K562 (cell line): Measurements from ENCODE around the gene FXR1.

Source experiments
- FOS ChIP-seq: IDR thresholded peaks from 3 replicates; pipeline ENCODE4 v1.6.1; 2011; ENCODE audit not compliant: insufficient read length; ENCODE audit errors: extremely low read depth
- MCM7 ChIP-seq, 2 experiments: fragments of 450-650 bp; IDR thresholded peaks; 2 replicates each; pipeline ENCODE4 v1.6.1; 2016 to 2018
- POLR2AphosphoS5 ChIP-seq: IDR thresholded peaks from 2 replicates; pipeline ENCODE4 v1.6.1; 2011; ENCODE audit warnings: mild to moderate bottlenecking, low read depth, low read length, moderate library complexity; ENCODE audit not compliant: control insufficient read depth, insufficient read depth
- TBP ChIP-seq: optimal IDR thresholded peaks from 2 replicates; pipeline ENCODE3; 2011; ENCODE audit warnings: low read depth, low read length, improper control_type of control experiment

DNA sequence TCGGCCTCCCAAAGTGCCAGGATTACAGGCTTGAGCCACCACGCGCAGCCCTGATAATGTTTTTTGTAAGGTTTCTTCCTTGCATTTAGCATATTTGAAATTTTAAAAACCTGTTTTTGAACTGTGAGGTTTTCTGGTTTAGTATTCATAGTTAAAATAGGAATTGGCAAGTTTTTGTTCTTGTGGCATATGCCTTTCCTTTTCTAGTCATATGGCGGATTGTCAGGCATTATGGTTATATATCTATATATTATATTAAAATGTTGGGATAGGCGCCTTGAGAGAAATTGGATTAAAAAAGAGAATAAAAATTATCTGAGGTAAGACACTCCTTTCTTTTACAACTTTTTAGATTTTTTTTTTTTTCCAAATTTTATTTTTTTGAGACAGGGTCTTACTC lies 28.4 kb downstream of the FXR1 start:
- no peak for TF ChIP-seq MCM7 (IDR thresholded peaks at IDR 0.05)
- TF ChIP-seq POLR2AphosphoS5 = no peak
- TF ChIP-seq TBP = no peak
- no peak for TF ChIP-seq FOS
